Iris pigment epithelial cell (primary cell): ENCODE results near the gene ZCCHC7.

ENCODE experiments used
- DNase-seq: peaks from one replicate; pipeline ENCODE4 v3.0.0-alpha.2; 2011; ENCODE audit warnings: low read depth

ZCCHC7 gene

DNA sequence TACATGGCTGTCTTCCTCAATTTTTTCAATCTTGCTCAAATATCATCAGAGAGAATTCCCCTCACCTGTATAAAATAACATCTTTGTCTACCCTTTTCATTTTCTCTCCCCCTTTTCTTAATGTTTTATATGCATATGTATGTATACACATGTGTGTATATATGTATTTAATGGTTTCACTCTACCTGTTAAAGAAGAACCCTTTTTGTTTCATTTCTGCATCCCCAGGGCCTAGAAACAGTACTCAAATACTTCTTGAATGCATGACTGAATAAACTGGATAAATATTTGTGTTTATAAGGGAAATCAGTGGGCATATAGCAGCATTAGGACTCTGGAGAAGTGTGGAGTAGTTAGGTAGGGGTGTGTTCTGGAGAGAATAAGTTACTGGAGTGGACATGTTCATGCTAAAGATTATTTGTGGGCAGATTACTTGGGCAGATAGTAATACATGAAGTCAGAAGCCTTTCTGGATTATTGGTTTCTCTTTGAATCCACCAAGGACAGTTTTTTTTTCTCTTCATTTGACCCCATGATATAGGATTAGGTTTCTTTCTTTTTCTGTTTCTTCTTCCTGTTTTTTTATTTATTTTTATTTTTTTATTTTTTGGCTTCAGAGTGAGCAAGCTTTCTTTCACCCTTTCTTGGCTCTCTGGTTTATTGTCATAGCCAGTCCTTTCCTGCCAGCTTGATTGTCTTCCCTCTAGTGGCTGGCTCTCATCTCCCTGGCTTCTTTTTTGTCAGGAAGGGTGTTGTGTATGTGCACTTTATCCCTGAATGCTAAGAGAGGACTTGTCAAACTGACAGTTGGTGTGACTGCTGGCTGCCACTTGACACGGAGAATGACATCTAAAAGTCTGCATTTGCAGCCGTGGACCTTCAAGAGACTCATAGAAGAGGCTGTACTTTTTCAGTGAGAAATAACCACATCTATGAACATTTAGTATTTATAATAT, 89.3 kb downstream of the ZCCHC7 start:
- DNase-seq, result no peak

DNA sequence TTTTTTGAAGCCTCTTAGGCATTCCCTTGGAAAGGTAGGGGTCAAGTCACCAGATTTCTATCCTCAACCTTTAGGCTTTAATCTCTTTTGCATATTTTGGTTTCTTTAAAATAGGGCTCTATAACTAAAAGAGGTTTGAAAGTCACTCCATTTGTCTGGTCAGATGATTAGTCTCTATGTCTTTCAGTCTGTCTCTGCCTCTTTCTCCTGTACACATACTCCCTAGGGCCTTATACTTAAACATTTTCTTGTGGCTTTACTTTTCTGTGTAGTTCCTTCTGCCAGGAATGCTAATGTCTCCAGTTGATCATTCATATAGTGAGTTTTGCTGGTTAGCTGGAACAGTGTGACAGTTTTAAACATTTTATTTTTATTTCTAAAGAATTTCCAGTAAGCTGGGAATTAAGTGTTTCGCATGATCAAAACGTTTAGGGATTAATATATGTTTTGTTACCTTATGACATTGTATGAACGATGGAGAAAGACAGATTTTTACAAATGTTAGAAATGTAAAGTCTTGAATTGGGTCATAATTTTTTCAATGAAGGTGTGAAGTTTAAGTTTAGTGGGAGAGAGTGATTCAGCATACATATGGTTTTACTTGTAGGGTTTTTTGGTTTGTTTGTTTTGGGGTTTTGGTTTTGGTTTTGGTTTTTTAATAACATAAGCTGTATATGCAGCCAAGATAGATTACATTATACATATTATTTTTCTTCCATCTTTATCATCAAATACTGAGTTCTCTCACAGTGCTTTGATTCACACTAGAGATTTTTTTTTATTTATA, 90.6 kb downstream of the ZCCHC7 start:
- peak; percentile 15 for DNase-seq

DNA sequence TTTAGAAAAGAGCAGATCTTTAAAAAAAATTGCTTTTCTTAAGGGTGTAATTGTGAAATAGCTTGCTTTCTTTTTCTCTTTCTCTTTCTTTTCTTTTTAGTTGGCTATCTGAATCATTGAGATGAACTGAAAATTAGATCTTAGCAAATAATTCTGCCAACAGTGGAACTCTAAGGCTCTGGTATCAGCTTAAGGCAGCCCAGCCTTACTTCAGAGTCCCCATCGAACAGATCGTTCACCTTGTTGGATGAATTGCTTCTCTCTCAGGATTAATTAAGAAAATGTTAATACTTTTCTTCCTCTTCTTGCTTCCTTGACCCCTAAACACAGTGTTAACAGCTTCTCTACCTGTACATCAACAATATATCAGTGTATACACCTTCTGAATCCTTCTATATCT, 92.1 kb downstream of the ZCCHC7 start:
- DNase-seq, result no peak

DNA sequence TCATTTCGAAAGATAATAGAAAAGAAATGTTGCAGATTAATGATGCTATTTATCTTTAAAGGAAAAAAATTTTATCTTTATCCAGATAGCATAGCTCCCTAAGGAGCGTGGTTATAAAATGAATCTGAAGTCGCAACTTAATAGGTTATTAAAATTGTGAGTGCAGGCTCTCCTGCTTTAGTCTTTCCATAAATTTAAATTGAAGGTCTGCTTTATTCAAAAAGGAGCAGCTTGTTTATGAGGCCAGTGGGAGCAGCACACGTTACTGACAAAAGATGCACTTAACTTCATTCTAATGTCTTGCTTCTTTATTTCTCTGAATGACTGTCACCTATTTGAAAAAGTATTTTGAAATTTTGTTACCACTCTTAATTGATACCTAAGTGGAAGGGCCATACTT, 95.0 kb downstream of the ZCCHC7 start:
- no peak for DNase-seq

DNA sequence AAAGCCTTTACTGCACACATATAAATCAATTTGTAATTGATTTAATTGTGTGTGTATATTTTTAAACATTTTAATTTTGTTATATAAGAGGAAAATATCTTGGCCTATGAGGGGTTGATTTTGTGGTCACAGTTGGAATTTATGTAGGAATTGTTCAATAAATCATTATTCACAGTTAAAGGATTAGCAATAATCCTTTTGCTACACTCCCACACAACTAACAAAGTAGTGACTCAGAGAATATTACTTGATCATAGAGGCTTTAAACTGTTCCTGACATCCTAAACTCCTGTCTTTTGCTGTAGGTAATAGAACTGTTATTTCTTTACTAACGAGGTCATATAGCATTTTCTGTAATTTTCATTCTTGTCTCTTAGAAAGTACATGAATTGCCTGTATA, 95.5 kb downstream of the ZCCHC7 start:
- peak; percentile 70 for DNase-seq

DNA sequence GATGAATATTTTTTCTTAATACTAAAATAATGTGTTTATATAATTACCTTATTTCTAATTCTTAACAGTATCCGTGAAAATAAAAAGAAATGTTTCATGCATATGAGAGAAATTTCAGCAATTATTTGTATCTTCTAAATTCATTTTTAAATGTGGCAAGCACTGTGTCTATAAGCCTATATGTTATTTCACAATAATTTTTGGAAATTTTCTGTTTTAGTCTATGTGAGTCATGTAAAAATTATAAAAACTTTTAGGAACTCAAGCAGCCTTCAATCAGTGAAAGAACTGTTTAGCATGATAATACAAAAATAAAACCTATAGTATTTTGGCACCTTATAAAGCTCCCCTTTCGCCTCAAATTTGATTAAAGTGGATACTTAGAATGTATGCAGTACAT, 96.8 kb downstream of the ZCCHC7 start:
- DNase-seq, result no peak

DNA sequence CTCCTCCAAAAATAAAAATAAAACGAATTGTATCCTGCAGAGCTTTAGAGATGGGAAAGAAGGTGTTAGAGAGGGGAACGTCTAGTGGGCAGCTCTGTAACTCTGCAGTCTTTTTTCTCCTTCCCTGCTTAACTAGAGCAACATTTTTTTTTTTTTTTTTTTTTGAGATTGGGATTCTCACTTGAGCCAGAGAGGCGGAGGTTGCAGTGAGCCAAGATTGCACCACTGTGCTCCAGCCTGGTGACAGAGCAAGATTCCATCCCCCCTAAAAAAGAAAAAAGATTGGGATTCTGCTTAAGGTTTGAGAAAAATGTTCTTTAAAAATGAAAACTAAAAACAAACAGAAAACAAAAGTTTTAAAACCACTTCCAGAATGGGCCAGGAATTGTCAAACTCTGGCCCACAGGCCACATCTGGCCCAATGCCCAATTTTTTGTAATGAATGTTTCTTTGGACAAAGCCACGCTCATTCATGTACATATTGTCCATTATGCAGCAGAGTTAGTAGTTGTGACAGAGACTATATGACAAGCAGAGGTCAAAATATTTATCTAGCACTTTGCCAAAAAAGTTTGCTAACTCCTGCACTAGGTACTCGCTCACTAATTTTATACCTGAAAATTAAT, 98.5 kb downstream of the ZCCHC7 start:
- DNase-seq, result no peak

DNA sequence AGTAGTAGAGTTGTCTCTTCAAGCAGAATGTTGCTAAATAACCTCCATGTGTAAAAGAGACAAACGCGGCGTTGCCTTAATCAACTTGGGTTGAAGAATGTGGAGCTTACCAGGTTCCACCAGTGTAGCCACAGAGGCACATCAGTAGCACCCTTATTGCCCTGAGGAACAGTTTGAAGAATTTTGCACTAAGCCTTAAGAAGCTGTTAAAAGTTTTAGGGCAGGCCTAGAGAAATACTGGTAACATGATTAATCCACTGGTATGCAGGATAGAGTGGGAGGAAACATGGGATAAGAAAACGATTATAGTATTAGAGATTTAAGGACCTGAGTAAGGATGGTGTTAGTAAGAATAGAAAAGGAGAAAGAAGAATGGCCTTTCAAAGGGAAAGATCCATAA, 100.6 kb downstream of the ZCCHC7 start:
- peak; percentile 40 for DNase-seq

DNA sequence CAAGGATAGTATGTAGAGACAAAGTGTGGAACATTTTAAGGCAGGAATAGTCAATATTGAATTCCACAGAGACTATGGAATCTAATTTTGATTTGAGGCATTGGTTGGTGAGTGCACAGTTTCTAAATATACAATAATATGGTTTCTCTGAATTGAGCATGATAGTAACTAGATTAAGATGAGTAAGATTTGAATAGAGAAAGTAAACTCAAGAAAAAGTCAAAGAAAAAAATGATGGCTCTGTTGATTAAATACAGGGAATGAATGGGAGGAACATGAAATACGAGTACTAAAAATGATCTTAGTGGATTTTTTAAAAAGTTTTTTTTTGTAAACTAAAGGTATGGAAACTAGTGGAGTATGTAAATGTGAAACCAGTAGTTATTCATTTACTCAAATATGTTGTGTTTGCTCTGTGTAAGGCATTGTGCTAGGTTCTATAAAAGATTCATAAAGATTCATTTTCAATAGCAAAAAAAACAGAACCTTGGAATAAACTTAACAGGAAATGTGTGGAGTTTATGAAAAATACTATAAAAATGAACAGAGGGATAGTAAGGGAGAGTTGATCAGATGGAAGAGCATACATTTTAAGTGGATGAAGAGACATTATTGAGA, 101.2 kb downstream of the ZCCHC7 start:
- DNase-seq, result no peak

DNA sequence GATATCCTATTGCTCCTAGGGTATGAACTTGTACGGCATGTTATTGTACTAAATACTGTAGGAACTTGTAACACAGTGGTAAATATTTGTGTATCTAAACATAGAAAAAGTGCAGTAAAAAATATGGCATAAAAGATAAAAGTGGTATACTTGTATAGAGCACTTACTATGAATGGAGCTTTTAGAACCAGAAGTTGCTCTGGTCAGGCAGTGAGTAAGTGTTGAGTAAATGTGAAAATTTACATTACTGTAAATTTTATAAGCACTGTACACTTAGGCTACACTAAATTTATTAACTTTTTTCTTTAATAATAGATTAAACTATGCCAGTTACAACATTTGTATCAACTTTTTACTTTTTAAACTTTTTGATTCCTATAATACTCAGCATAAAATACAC, 109.1 kb downstream of the ZCCHC7 start:
- no peak for DNase-seq

DNA sequence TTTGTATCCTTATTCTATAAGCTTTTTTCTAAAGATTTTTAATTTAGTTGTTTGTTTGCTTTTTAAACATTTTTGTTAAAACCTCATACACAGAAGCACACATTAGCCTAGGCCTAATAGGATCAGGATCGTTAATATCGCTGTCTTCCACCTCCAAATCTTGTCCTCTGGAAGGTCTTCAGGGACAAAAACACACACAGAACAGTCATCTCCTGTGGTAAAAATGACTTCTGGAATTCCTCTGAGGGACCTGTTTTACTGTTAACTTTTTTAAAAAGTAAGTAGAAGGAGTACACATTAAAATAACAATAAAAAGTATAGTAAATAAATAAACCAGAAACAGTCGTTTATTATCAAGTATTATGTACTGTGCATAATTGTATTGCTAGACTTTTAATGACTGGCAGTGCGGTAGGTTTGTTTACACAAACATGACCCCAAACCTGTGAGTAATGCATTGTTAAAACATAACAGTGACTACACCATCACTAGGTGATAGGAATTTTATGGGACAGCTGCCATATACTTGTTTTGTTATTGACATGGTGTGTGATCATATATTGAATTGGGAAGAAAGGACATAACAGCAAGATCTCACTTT, 109.6 kb downstream of the ZCCHC7 start:
- DNase-seq, result peak; percentile 52

DNA sequence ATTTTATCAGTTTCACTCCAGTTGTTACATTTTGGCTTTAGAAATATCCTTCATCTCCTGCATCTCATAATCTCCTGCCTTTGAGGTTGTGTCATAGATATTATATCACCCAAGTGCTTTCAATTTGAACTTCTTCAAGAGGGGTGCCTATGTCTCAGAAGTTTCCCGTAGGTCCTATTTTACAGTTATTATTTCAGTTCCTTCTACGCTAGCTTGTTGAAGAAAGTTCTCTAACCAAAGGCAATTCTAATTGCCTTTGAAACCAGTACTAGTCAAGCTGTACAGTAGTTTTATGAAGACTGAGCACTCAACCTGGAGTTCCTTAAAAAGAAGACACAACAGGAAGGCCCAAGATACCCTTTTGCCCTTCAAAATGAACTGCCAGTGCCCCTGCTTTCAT, 116.4 kb downstream of the ZCCHC7 start:
- no peak for DNase-seq

DNA sequence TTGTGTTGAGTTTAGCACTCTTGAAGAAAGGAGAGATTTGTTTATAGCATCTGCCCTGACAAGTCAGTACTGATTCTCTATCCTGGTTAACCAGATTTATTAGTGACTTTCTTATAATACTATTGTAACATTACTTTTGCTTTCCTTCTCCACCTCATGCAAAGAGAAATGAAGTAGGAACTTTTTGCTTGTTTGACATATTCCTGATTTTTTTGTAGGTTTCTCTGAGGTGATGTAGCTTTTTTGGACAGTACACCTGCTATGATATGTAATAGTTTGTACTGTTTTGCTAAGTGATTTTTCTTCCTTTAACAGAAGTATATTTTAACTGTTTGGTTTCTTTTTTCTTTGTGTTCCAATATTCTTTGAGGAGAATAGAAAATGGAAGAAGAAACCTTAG, 117.7 kb downstream of the ZCCHC7 start:
- no peak for DNase-seq

DNA sequence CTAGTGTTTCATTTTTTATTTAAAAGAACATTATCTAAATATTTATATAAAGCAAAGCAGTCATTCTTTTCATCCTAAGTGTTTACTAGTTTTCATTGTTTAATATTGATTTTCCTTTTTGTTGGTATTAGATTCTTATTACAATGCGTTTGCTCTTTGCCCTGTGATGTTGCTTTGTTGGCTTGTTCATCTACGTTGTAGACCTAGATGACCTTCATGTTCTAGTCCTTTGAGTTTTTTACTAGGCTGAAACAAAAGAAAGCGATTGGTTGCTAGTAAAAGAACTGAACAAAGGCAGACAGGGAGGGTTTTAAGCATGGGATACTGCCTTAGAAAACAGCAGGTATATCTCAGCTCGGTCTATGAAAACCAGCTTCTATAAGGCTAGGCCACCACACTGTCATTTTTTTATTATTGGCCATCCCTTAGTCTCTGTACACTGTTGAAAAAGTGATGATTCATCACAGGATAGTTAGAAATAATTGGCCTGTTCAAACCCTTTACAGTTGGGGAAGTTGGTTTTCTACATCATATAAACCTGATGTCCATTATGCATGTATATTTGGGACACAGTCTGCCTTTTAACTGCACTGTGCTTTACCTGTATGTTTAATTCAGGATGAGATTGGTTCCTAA, 119.0 kb downstream of the ZCCHC7 start:
- no peak for DNase-seq

DNA sequence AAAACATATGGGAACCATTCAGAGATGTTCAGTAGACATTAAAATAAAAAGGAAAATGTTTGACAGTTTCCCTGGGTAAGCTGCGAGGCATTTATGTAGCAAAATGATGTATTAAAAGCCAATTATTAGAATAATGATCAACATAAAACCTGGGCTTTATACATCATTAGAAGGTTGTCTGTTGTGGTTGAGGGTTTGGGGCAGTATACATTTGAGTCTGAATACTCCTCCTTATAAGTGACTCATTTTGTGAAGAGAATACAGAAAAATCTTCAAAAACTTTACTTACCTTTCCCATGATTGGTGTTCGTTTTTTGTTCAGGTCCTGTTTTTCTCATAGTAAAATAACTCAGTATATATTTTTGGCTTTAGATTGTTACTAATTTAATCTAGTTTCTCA, 119.5 kb downstream of the ZCCHC7 start:
- no peak for DNase-seq

DNA sequence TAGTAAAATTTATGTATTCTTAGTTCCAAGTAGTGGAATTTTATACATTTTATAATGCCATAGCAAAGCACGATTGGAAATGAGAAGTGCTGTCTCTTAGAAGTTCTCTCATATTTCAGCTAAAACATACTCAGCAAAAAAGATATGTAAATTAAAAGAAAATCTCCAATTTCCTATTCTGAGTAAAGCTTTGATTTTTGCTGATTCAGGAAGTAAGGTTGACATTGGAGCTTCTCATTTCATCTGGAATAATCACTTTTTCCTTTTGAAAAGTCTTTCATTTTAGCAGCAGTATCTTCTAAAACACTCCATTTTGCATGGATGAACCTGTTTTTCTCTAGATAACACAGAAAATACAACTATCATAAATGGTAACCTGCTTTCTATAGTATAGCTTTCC, 121.0 kb downstream of the ZCCHC7 start:
- DNase-seq, result no peak

DNA sequence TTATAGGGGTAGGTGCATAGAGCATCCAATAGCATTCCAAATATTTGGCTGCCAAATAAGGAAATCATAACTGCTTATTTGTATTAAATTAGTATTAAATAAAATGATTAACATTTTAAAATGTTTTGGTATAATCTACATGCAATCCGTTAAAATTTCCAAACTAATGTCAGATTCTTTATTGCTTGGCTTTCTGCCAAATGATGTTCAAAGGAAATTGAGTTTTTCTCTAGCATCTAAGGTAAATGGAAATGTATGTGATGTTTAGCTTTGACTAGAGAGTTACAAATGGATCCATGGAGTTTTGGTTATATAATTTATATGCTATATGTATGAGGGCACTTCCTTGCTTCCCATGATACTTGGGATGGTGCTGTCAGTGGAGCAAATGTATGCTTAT, 121.7 kb downstream of the ZCCHC7 start:
- no peak for DNase-seq

DNA sequence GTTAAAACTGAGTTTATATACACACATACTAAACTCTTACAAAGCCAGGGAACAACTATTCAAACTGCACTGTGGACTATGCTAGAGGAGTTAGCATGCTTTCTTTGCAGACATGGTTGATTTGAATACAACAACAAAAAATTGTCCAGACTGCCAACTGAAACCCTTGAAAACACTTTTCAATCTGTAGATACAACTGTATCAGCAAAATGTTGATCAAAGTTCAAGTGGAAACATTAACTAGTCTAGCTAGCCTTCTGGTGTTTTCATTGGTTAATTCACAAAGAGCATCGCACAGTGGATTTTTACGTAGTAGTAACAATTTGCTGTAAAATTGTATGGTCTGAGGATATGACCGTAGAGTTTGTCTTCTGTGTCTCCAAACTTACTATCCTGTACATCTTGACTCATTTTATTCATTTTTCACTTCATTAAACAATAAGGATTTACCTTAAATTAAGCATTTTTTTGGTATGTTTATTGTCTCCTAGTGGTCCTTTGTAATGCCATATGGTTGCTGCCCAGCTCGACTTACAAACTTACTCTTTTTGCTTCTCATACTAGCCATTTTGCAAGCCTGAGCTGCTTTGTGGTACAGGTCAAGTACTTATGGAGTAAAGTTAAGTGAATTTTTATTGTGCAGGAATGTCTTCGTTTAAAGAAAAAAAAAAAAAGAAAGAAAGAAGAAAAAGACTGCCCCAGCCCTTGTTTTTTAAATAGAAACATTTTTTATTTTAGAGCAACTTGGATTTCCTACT, 123.4 kb downstream of the ZCCHC7 start:
- no peak for DNase-seq

DNA sequence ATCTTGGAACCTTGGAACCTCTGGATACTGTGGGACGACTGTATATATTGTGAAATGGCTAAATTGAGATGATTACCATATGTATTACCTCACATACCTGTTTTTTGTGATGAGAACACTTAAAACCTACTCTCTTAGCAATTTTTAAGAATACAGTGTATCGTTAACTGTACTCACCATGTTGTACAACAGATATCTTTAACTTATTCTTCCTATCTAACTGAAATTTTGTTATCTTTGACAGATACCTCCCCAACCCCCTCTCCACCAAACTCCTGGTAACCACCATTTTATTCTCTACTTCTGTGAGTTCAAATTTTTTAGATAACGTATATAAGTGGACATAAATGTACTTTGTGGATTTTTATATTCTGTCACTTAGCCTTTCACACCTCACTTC, 126.5 kb downstream of the ZCCHC7 start:
- DNase-seq, result no peak

DNA sequence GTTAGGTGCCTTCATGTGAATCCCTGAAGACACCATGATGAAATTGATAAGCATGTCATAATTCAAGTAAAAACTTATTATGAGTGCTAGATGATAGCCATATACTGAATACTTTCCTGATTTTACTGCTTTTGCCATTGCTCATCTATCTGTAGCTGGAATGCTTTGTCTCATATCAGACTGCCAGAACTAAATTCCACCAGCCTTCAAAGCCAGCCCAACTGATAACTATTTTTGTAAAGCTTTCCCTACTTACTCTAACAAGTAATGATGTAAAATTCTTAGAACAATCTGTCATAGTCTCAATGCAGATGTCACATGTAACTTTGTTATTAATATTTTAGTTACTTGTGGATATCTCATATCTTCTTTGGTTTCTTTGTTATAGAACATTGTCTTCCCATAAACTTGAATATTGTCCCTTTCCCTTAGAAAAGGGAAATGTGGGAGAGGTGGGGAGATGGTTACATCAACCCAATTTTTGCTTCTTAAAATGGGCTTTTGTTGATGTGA, 128.3 kb downstream of the ZCCHC7 start:
- no peak for DNase-seq
